HCT116 (cell line): ENCODE measurements around the gene TMC3. TPM values are rescaled to one million over a fixed set of nuclear protein-coding genes. Genes with fewer than 3 reads are reported as not detected.

ENCODE experiments used
- ATAC-seq: fragments of 200-7000 bp; cut with Tn5 transposase; 2 replicates; pipeline ENCODE4 v1.9.1; 2020; ENCODE audit warnings: mild to moderate bottlenecking, moderate library complexity
- BruUV-seq: library from RNA; stranded (reverse); fragments of 400-500 nt; replicated peaks from 2 replicates; lab custom pipeline; 2021; lab: Mats Ljungman, UMichigan
- CTCF ChIA-PET: fragments of 300-600 bp; sonication (Branson Sonifier 250); formaldehyde crosslinking; loops from one replicate; lab custom pipeline; 2021; ENCODE audit warnings: antibody characterized with exemption; lab: Charles Lee
- POLR2A ChIA-PET: fragments of 300-600, 350-600 bp; sonication (Branson Sonifier 250); formaldehyde crosslinking; loops from one replicate; lab custom pipeline; 2021; ENCODE audit warnings: antibody characterized with exemption; lab: Charles Lee
- RAD21 ChIA-PET, 2 experiments: fragments of 300-600 bp; sonication (Branson Sonifier 250); formaldehyde crosslinking; loops; one replicate each; lab custom pipeline; 2023; ENCODE audit warnings: low total read pairs in 2 of 2; ENCODE audit not compliant: uncharacterized antibody in 2 of 2, unreplicated experiment in 2 of 2, low non-redundant PET in 1 of 2; lab: Charles Lee
- DNase-seq: peaks from one replicate; pipeline ENCODE4 v3.0.0-alpha.2; 2010; ENCODE audit warnings: low read depth, low spot score
- H2AFZ ChIP-seq: fragments of 200-600 bp; shearing (Covaris generic), sonication (generic); 2 replicates; pipeline ENCODE4 v1.6.1; 2017; ENCODE audit warnings: low read depth, mixed run types, mixed read lengths, antibody characterized with exemption, low read length; ENCODE audit not compliant: poor library complexity, severe bottlenecking
- H3K27ac ChIP-seq: 2 replicates; pipeline ENCODE4 v1.5.1; 2012; ENCODE audit warnings: low read depth, low read length
- H3K27me3 ChIP-seq: fragments of 200-600 bp; sonication (generic); 2 replicates; pipeline ENCODE4 v1.6.1; 2016; ENCODE audit warnings: mixed run types, low read length, mixed read lengths; ENCODE audit not compliant: insufficient read depth
- H3K36me3 ChIP-seq, 2 experiments: fragments of 200-500 bp in 1 of 2; fragments of 200-600 bp in 1 of 2; sonication (Bioruptor generic) in 1 of 2; sonication (generic) in 1 of 2; 2 replicates each; pipeline versions ENCODE4 v1.5.1 to v1.6.1; 2014 to 2016; ENCODE audit warnings: low read length in 2 of 2, inconsistent platforms in 1 of 2, mixed read lengths in 1 of 2, mixed run types in 1 of 2; ENCODE audit not compliant: insufficient read depth in 2 of 2, control insufficient read depth in 1 of 2
- H3K4me1 ChIP-seq, 2 experiments: fragments of 200-600 bp in 1 of 2; sonication (generic) in 1 of 2; 2 replicates each; pipeline versions ENCODE4 v1.5.1 to v1.6.1; 2012 to 2017; ENCODE audit warnings: low read length in 2 of 2, inconsistent platforms in 1 of 2, mild to moderate bottlenecking in 1 of 2, mixed read lengths in 1 of 2, mixed run types in 1 of 2, moderate library complexity in 1 of 2; ENCODE audit not compliant: insufficient read depth in 2 of 2, control insufficient read depth in 1 of 2
- H3K4me2 ChIP-seq: fragments of 200-600 bp; sonication (generic); 2 replicates; pipeline ENCODE4 v1.6.1; 2017; ENCODE audit warnings: mixed run types, low read length, mixed read lengths
- H3K4me3 ChIP-seq, 2 experiments: fragments of 200-600 bp in 1 of 2; sonication (generic) in 1 of 2; replicated peaks in 1 of 2; 2 replicates each; pipeline ENCODE4 v1.5.1; 2011 to 2016; ENCODE audit warnings: low read length in 2 of 2, control low read depth in 1 of 2, low read depth in 1 of 2, mild to moderate bottlenecking in 1 of 2, mixed read lengths in 1 of 2, mixed run types in 1 of 2
- H3K79me2 ChIP-seq: fragments of 200-600 bp; sonication (generic); 2 replicates; pipeline ENCODE4 v1.6.1; 2017; ENCODE audit warnings: mild to moderate bottlenecking, mixed run types, low read length, moderate library complexity, mixed read lengths; ENCODE audit not compliant: insufficient read depth
- H3K9ac ChIP-seq: fragments of 200-600 bp; sonication (generic); 2 replicates; pipeline ENCODE4 v1.6.1; 2016; ENCODE audit warnings: low read length, mixed read lengths
- H3K9me2 ChIP-seq: fragments of 200-600 bp; sonication (generic), shearing (Covaris generic); 2 replicates; pipeline ENCODE4 v1.6.1; 2017; ENCODE audit warnings: mixed run types, mild to moderate bottlenecking, moderate library complexity; ENCODE audit not compliant: insufficient read depth
- H3K9me3 ChIP-seq, 2 experiments: fragments of 200-500 bp in 1 of 2; fragments of 200-600 bp in 1 of 2; sonication (Bioruptor generic) in 1 of 2; sonication (generic) in 1 of 2; 2 replicates each; pipeline ENCODE4 v1.6.1; 2014 to 2017; ENCODE audit warnings: low read length in 2 of 2, mixed read lengths in 2 of 2, inconsistent platforms in 1 of 2, low read depth in 1 of 2, mild to moderate bottlenecking in 1 of 2, mixed run types in 1 of 2, moderate library complexity in 1 of 2; ENCODE audit not compliant: control insufficient read depth in 1 of 2, insufficient read depth in 1 of 2
- H4K20me1 ChIP-seq: fragments of 200-600 bp; sonication (generic), shearing (Covaris generic); 2 replicates; pipeline ENCODE4 v1.6.1; 2017; ENCODE audit warnings: mixed run types, mild to moderate bottlenecking, moderate library complexity; ENCODE audit not compliant: insufficient read depth
- CBX3 ChIP-seq: IDR thresholded peaks from 2 replicates; pipeline ENCODE4 v1.6.1; 2012; ENCODE audit warnings: low read depth
- CEBPB ChIP-seq: IDR thresholded peaks from 2 replicates; pipeline ENCODE4 v1.6.1; 2012; ENCODE audit warnings: low read depth
- CTCF ChIP-seq, 3 experiments: fragments of 200-600 bp in 1 of 3; sonication (generic) in 1 of 3; IDR thresholded peaks in 2 of 3; conservative IDR thresholded peaks in 1 of 3; 2 replicates each; pipeline ENCODE4 v1.5.1; 2012 to 2017; ENCODE audit warnings: low read depth in 2 of 3, low read length in 2 of 3, antibody characterized with exemption in 1 of 3, borderline replicate concordance in 1 of 3, control low read depth in 1 of 3, mild to moderate bottlenecking in 1 of 3, mixed read lengths in 1 of 3, mixed run types in 1 of 3, moderate library complexity in 1 of 3; ENCODE audit not compliant: insufficient read depth in 1 of 3
- EGR1 ChIP-seq: IDR thresholded peaks from 2 replicates; pipeline ENCODE4 v1.6.1; 2012; ENCODE audit warnings: low read depth
- ELF1 ChIP-seq: IDR thresholded peaks from 2 replicates; pipeline ENCODE4 v1.6.1; 2012; ENCODE audit warnings: low read depth, borderline replicate concordance
- EZH2phosphoT487 ChIP-seq: fragments of 200-600 bp; IDR thresholded peaks from 2 replicates; pipeline ENCODE4 v1.6.1; 2018; ENCODE audit warnings: antibody characterized with exemption, borderline replicate concordance
- FOSL1 ChIP-seq: IDR thresholded peaks from 2 replicates; pipeline ENCODE4 v1.6.1; 2012; ENCODE audit warnings: low read depth
- JUND ChIP-seq: IDR thresholded peaks from 2 replicates; pipeline ENCODE4 v1.6.1; 2012
- MAX ChIP-seq: IDR thresholded peaks from 2 replicates; pipeline ENCODE4 v1.6.1; 2012
- POLR2A ChIP-seq: IDR thresholded peaks from 2 replicates; pipeline ENCODE4 v1.7.0; 2011; ENCODE audit warnings: borderline replicate concordance; ENCODE audit not compliant: insufficient read depth, insufficient read length; ENCODE audit errors: extremely low read depth
- POLR2AphosphoS5 ChIP-seq: IDR thresholded peaks from 2 replicates; pipeline ENCODE4 v1.6.1; 2011; ENCODE audit warnings: mild to moderate bottlenecking, low read depth, low read length, moderate library complexity
- RAD21 ChIP-seq: IDR thresholded peaks from 2 replicates; pipeline ENCODE4 v1.6.1; 2012; ENCODE audit warnings: low read depth, mild to moderate bottlenecking
- SIN3A ChIP-seq: IDR thresholded peaks from 2 replicates; pipeline ENCODE4 v1.6.1; 2012; ENCODE audit warnings: low read depth
- SP1 ChIP-seq: IDR thresholded peaks from 2 replicates; pipeline ENCODE4 v1.6.1; 2012; ENCODE audit warnings: low read depth
- YY1 ChIP-seq: IDR thresholded peaks from 2 replicates; pipeline ENCODE4 v1.6.1; 2011; ENCODE audit warnings: low read length, low read depth, moderate library complexity, mild to moderate bottlenecking; ENCODE audit not compliant: insufficient replicate concordance; ENCODE audit errors: extremely low read depth
- ZBTB33 ChIP-seq: IDR thresholded peaks from 2 replicates; pipeline ENCODE4 v1.6.1; 2011; ENCODE audit warnings: mild to moderate bottlenecking, low read length, moderate library complexity; ENCODE audit not compliant: insufficient replicate concordance; ENCODE audit errors: extremely low read depth
- ZFX ChIP-seq: fragments of 450-650 bp; IDR thresholded peaks from 2 replicates; pipeline ENCODE4 v1.6.1; 2017
- intact Hi-C: fragments of 100-400 bp; cut with micrococcal nuclease; formaldehyde crosslinking; loops from 2 replicates; pipeline ENCODE4 v1.10.0; 2022
- total RNA-seq: library from RNA; stranded (reverse); gene quantifications from one replicate; pipeline ENCODE4 v1.2.1, GENCODE V29; 2021; ENCODE audit not compliant: unreplicated experiment

TMC3 gene
- total RNA-seq, 1 experiment from 2014 or later, result not detected

- no peak for TF ChIP-seq FOSL1
Measured at GRCh38 chr15:81309647-81310450, 64.2 kb downstream of the TMC3 start (continued).

- H3K4me2 ChIP-seq, result no peak overlapping the region
- no peaks in the 10 kb centered on the region for H3K79me2 ChIP-seq
- H3K4me3 ChIP-seq, result no peak overlapping the region
- TF ChIP-seq CBX3 (no peak), CEBPB (no peak), SIN3A (no peak), YY1 (no peak), ZBTB33 (no peak), RAD21 (no peak), ELF1 (no peak), MAX (no peak), EGR1 (no peak), POLR2AphosphoS5 (no peak), ZFX (no peak), JUND (no peak), POLR2A (no peak), SP1 (no peak), EZH2phosphoT487 (no peak), CTCF (IDR thresholded peaks at IDR 0.05 in 2 of 3, conservative IDR thresholded peaks at IDR 0.05 in 1 of 3; ENCODE audit: borderline replicate concordance in 1 of 3, insufficient read depth in 1 of 3, low read depth in 2 of 3, low read length in 2 of 3) (no peak)
- DNase-seq, result no peak
- intact Hi-C loops, result no loop called here
- ChIA-PET CTCF (interaction anchor here (1.3 to 1.4 kb wide), 3 partner anchors 33 to 42 kb away, joined by 3 to 4 read pairs (median 4); no protein-coding TSS in a partner anchor), POLR2A (interaction anchor here (1.2 kb wide), 1 partner anchor 16 kb away, joined by 4 read pairs; the partner anchor contains the start of gene STARD5), RAD21 (no interaction called here)
- ATAC-seq, result no peak
- H3K27me3 ChIP-seq, result no peaks in the 10 kb centered on the region
- H3K9me2 ChIP-seq, result no peaks in the 10 kb centered on the region
- H3K4me1 ChIP-seq, result peaks cover 7 to 13% of the 10 kb centered on the region in 2 experiments
- no peak overlapping the region for H3K9ac ChIP-seq
- no peaks in the 10 kb centered on the region for H3K36me3 ChIP-seq
- no peak overlapping the region for H2AFZ ChIP-seq
- no peaks in the 10 kb centered on the region for H4K20me1 ChIP-seq
- no TSS peak for BruUV-seq
- H3K27ac ChIP-seq, result no peak overlapping the region
- H3K9me3 ChIP-seq, result no peaks in the 10 kb centered on the region
Measured at GRCh38 chr15:81308260-81308659, 65.8 kb downstream of the TMC3 start.
